Mesendoderm (in vitro differentiated cells): ENCODE measurements around the gene OR2T3.
"Not testable (repeated sequence)": the region's sequence is repeated elsewhere in the genome, so short reads cannot be mapped to it uniquely, and the experiment has no call there.

Experiments
- DNase-seq: peaks from one replicate; pipeline ENCODE4 v3.0.0; 2013
- H2AK5ac ChIP-seq: 2 replicates; pipeline ENCODE4 v1.6.1; 2013; ENCODE audit warnings: low read length, inconsistent platforms
- H2BK120ac ChIP-seq: 2 replicates; pipeline ENCODE4 v1.6.1; 2013; ENCODE audit warnings: low read depth, mild to moderate bottlenecking, low read length, moderate library complexity, mixed read lengths
- H2BK15ac ChIP-seq: replicated peaks from 2 replicates; pipeline ENCODE4 v1.6.1; 2013; ENCODE audit warnings: low read depth, mild to moderate bottlenecking, moderate library complexity
- H2BK5ac ChIP-seq: 2 replicates; pipeline ENCODE4 v1.6.1; 2013; ENCODE audit warnings: low read length, inconsistent platforms
- H3K18ac ChIP-seq: 2 replicates; pipeline ENCODE4 v1.6.1; 2013; ENCODE audit warnings: mild to moderate bottlenecking, low read length, mixed read lengths
- H3K23ac ChIP-seq: one replicate; pipeline ENCODE4 v1.6.1; 2013; ENCODE audit warnings: low read length
- H3K27ac ChIP-seq: 2 replicates; pipeline ENCODE4 v1.5.1; 2013; ENCODE audit warnings: low read depth, mild to moderate bottlenecking, inconsistent platforms, low read length, moderate library complexity
- H3K27me3 ChIP-seq: 2 replicates; pipeline ENCODE4 v1.6.1; 2013; ENCODE audit warnings: low read length, control low read depth, mild to moderate bottlenecking, inconsistent platforms; ENCODE audit not compliant: insufficient read depth, poor library complexity
- H3K36me3 ChIP-seq: 2 replicates; pipeline ENCODE4 v1.6.1; 2013; ENCODE audit warnings: low read length, inconsistent platforms; ENCODE audit not compliant: control insufficient read depth, insufficient read depth
- H3K4ac ChIP-seq: one replicate; pipeline ENCODE4 v1.6.1; 2013; ENCODE audit warnings: low read depth, mild to moderate bottlenecking, low read length, moderate library complexity
- H3K4me1 ChIP-seq: 2 replicates; pipeline ENCODE4 v1.6.1; 2013; ENCODE audit warnings: low read depth, low read length, inconsistent platforms; ENCODE audit not compliant: control insufficient read depth
- H3K4me2 ChIP-seq: 2 replicates; pipeline ENCODE4 v1.6.1; 2013; ENCODE audit warnings: low read length
- H3K4me3 ChIP-seq: 2 replicates; pipeline ENCODE4 v1.5.1; 2013; ENCODE audit warnings: mild to moderate bottlenecking, low read length
- H3K56ac ChIP-seq: one replicate; pipeline ENCODE4 v1.6.1; 2013; ENCODE audit warnings: low read length
- H3K79me1 ChIP-seq: 2 replicates; pipeline ENCODE4 v1.6.1; 2013; ENCODE audit warnings: low read length, inconsistent platforms
- H3K79me2 ChIP-seq: 2 replicates; pipeline ENCODE4 v1.6.1; 2013; ENCODE audit warnings: mild to moderate bottlenecking, low read length; ENCODE audit not compliant: control insufficient read depth, insufficient read depth
- H3K9ac ChIP-seq: 2 replicates; pipeline ENCODE4 v1.6.1; 2013; ENCODE audit warnings: low read length, inconsistent platforms
- H4K5ac ChIP-seq: one replicate; pipeline ENCODE4 v1.6.1; 2013; ENCODE audit warnings: low read length
- H4K8ac ChIP-seq: one replicate; pipeline ENCODE4 v1.6.1; 2013; ENCODE audit warnings: low read depth, mild to moderate bottlenecking, control low read depth, low read length, moderate library complexity
- WGBS: extraction: QIAGEN DNeasy Blood & Tissue Kit; methylation state at CpG from one replicate; pipeline ENCODE4 v1.1.7; 2013; ENCODE audit warnings: low lambda C conversion rate, missing lambda C conversion rate; ENCODE audit not compliant: insufficient coverage; ENCODE audit errors: extremely low coverage; 5-methylcytosine and 5-hydroxymethylcytosine counted together

OR2T3 gene

DNA sequence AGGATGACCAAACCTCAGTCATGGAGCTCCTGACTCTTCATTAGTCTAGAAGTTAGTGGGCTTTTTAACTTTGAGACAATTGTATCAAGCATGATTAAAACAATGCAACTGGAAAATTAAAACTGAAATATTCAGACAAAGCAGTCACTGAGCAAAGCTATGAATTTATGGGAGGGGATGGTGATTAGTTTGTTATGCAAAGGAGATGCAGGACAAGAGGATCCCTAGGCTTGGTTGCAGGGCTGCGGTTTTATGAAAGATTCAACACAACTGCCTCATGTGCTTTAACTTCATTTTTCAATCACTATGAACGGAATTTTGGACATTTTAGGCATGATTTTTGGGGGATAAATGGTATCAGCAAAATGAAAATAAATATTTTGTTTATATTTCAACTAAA lies 1.0 kb upstream of the OR2T3 start:
- not testable (repeated sequence) for H2BK120ac ChIP-seq, H3K79me2 ChIP-seq, H3K36me3 ChIP-seq, H3K4me1 ChIP-seq, H3K9ac ChIP-seq, H3K27ac ChIP-seq, H4K5ac ChIP-seq, H2BK15ac ChIP-seq, H4K8ac ChIP-seq, DNase-seq, H2BK5ac ChIP-seq, H3K4me3 ChIP-seq, H2AK5ac ChIP-seq, H3K27me3 ChIP-seq, H3K18ac ChIP-seq, H3K79me1 ChIP-seq, H3K56ac ChIP-seq, H3K23ac ChIP-seq, H3K4ac ChIP-seq, H3K4me2 ChIP-seq
- WGBS: no CpG with 5 or more reads among the region's 2 CpGs

- not testable (repeated sequence) for H4K5ac ChIP-seq, H3K9ac ChIP-seq, H3K79me1 ChIP-seq, H3K27me3 ChIP-seq, H2AK5ac ChIP-seq, H3K4me3 ChIP-seq, H4K8ac ChIP-seq, H3K36me3 ChIP-seq, H3K4me2 ChIP-seq, H3K4ac ChIP-seq, H3K4me1 ChIP-seq, DNase-seq, H3K27ac ChIP-seq, H3K56ac ChIP-seq, H2BK5ac ChIP-seq, H3K23ac ChIP-seq, H3K18ac ChIP-seq, H3K79me2 ChIP-seq, H2BK120ac ChIP-seq, H2BK15ac ChIP-seq
- no CpG with 5 or more reads among the region's 1 CpG for WGBS
These were observed 2.5 kb downstream of the OR2T3 start for GRCh38 chr1:248475660-248476059.

- H3K4me1 ChIP-seq, DNase-seq, H2BK5ac ChIP-seq, H3K4me2 ChIP-seq, H4K8ac ChIP-seq, H3K4ac ChIP-seq, H3K27me3 ChIP-seq, H3K79me1 ChIP-seq, H3K27ac ChIP-seq, H2BK15ac ChIP-seq, H3K79me2 ChIP-seq, H2AK5ac ChIP-seq, H3K18ac ChIP-seq, H3K9ac ChIP-seq, H3K56ac ChIP-seq, H3K23ac ChIP-seq, H4K5ac ChIP-seq, H3K36me3 ChIP-seq, H3K4me3 ChIP-seq, H2BK120ac ChIP-seq: not testable (repeated sequence)
- no CpG with 5 or more reads among the region's 13 CpGs for WGBS
These were observed 8.8 kb downstream of the OR2T3 start for GRCh38 chr1:248481686-248482579.

GRCh38 chr1:248488289-248488688 lies 15.1 kb downstream of the OR2T3 start, which contains the start of gene OR2T5:
TSS of gene OR2T5 (plus strand) at chr1:248488589. CDS start at chr1:248488589, 0 bp downstream.
- not testable (repeated sequence) for H3K56ac ChIP-seq, H3K9ac ChIP-seq, H4K8ac ChIP-seq, H3K79me2 ChIP-seq, H3K4me3 ChIP-seq, H3K4me1 ChIP-seq, H2BK120ac ChIP-seq, DNase-seq, H3K4ac ChIP-seq, H3K79me1 ChIP-seq, H2AK5ac ChIP-seq, H3K4me2 ChIP-seq, H2BK5ac ChIP-seq, H3K27ac ChIP-seq, H3K23ac ChIP-seq, H3K18ac ChIP-seq, H2BK15ac ChIP-seq, H4K5ac ChIP-seq, H3K36me3 ChIP-seq, H3K27me3 ChIP-seq
- no CpG with 5 or more reads among the region's 6 CpGs for WGBS

DNA sequence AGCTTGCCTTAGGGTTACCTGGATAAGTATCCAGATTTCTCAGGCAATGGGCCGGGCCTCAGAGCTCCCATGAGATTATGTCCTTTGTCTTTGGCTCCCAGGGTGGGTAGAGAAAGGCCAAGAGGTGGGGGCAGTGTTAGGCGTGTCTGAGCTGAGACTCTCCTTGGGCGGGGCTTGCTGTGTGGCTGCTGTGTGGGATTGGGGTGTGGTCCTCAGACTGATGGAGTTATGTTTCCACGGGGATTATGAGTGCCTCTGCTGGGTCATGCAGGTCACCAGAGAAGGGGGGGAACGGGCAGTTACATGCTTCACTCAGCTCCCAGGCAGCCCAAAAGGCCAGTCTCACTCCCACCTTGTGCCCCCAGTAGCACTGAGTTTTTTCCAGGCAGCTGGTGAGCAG lies 23.5 kb downstream of the OR2T3 start:
- H2BK15ac ChIP-seq, H3K18ac ChIP-seq, H3K4me1 ChIP-seq, H2AK5ac ChIP-seq, H3K36me3 ChIP-seq, DNase-seq, H4K8ac ChIP-seq, H3K4me2 ChIP-seq, H2BK5ac ChIP-seq, H3K27me3 ChIP-seq, H3K56ac ChIP-seq, H3K27ac ChIP-seq, H3K79me2 ChIP-seq, H3K4ac ChIP-seq, H3K4me3 ChIP-seq, H3K9ac ChIP-seq, H4K5ac ChIP-seq, H3K23ac ChIP-seq, H2BK120ac ChIP-seq, H3K79me1 ChIP-seq: not testable (repeated sequence)
- WGBS: no CpG with 5 or more reads among the region's 5 CpGs
